Measurements from ENCODE around the gene NLRC5. TPM values are rescaled to one million over a fixed set of nuclear protein-coding genes. Genes with fewer than 3 reads are reported as not detected.
A peak's percentile ranks its signal among the peaks of the same experiment; 100 is the strongest.

The NLRC5 gene
- total RNA-seq, 6 donors from 2014 or later: 29.2 to 361 (median 52.7) TPM

GRCh38 chr16:57049678-57050077, 60.3 kb downstream of the NLRC5 start:
- H3K27me3 ChIP-seq: no peaks in the 10 kb centered on the region
- DNase-seq: no peak
- no peaks in the 10 kb centered on the region for H3K4me1 ChIP-seq
- no peaks in the 10 kb centered on the region for H3K9me3 ChIP-seq
- TF ChIP-seq POLR2A (IDR thresholded peaks at IDR 0.05) (no peak), POLR2AphosphoS5 (IDR thresholded peaks at IDR 0.05) (no peak), EP300 (IDR thresholded peaks at IDR 0.05) (no peak)
- TF ChIP-seq, protein P1, sequence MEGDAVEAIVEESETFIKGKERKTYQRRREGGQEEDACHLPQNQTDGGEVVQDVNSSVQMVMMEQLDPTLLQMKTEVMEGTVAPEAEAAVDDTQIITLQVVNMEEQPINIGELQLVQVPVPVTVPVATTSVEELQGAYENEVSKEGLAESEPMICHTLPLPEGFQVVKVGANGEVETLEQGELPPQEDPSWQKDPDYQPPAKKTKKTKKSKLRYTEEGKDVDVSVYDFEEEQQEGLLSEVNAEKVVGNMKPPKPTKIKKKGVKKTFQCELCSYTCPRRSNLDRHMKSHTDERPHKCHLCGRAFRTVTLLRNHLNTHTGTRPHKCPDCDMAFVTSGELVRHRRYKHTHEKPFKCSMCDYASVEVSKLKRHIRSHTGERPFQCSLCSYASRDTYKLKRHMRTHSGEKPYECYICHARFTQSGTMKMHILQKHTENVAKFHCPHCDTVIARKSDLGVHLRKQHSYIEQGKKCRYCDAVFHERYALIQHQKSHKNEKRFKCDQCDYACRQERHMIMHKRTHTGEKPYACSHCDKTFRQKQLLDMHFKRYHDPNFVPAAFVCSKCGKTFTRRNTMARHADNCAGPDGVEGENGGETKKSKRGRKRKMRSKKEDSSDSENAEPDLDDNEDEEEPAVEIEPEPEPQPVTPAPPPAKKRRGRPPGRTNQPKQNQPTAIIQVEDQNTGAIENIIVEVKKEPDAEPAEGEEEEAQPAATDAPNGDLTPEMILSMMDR (IDR thresholded peaks at IDR 0.05): no peak
- no peak overlapping the region for H3K27ac ChIP-seq
- ATAC-seq (ENCODE audit: low FRiP score in 2 of 2): no peak
- 85 to 87% methylated on average over 4 of the region's 4 CpGs for WGBS, 2 donors
- peaks cover 2 to 91% (median 62%) of the 10 kb centered on the region in 4 donors for H3K36me3 ChIP-seq
- H3K4me3 ChIP-seq: no peak overlapping the region

GRCh38 chr16:57051696-57052228, 62.4 kb downstream of the NLRC5 start:
- no peak overlapping the region for H3K27ac ChIP-seq
- H3K4me3 ChIP-seq: no peak overlapping the region
- TF ChIP-seq, protein P1 (IDR thresholded peaks at IDR 0.05): no peak
- TF ChIP-seq EP300 (IDR thresholded peaks at IDR 0.05) (no peak), POLR2A (IDR thresholded peaks at IDR 0.05) (no peak)
- no peaks in the 10 kb centered on the region for H3K27me3 ChIP-seq
- no peaks in the 10 kb centered on the region for H3K4me1 ChIP-seq
- WGBS, 2 donors: 93 to 94% methylated on average over 11 of the region's 11 CpGs
- no peak for DNase-seq
- peaks cover 2 to 92% (median 61%) of the 10 kb centered on the region in 4 donors for H3K36me3 ChIP-seq
- H3K9me3 ChIP-seq: no peaks in the 10 kb centered on the region
- ATAC-seq (ENCODE audit: low FRiP score in 2 of 2): no peak

- no peak for DNase-seq
- Histone ChIP-seq H3K4me1 (no peaks in the 10 kb centered on the region), H3K36me3 (peaks cover 0 to 92% (median 58%) of the 10 kb centered on the region in 4 donors), H3K27me3 (no peaks in the 10 kb centered on the region), H3K9me3 (no peaks in the 10 kb centered on the region), H3K27ac (no peak overlapping the region), H3K4me3 (no peak overlapping the region)
- ATAC-seq (ENCODE audit: low FRiP score in 2 of 2): no peak
- 90 to 94% methylated on average over 9 of the region's 9 CpGs for WGBS, 2 donors
- TF ChIP-seq EP300 (IDR thresholded peaks at IDR 0.05) (no peak), POLR2AphosphoS5 (IDR thresholded peaks at IDR 0.05) (no peak), POLR2A (IDR thresholded peaks at IDR 0.05) (no peak)
- TF ChIP-seq, protein P1 (IDR thresholded peaks at IDR 0.05): no peak
Observed at GRCh38 chr16:57053206-57053605, 63.8 kb downstream of the NLRC5 start.

DNA sequence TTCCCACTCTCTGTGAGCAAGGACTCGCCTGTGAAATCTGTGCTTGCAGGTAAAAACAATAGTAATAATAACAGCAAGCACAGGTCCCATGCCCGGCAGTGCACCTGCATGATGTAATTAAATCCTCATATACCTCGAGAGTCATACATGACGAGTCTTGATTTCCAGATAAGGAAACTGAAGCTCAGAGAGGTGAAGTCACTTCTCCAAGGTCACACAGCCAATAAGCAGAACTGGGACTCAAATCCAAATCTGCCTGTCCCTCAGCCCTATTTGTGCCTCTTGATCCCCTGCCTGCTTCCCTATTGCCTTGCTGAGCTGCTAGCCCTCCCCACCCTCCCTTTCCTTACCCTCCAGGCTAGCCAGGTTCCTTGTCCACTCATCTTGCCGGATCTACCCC, 65.0 kb downstream of the NLRC5 start:
- no peak for DNase-seq
- 78 to 94% methylated on average over 2 to 5 of the region's 5 CpGs for WGBS, 2 donors
- Histone ChIP-seq H3K4me3 (no peak overlapping the region), H3K27ac (no peak overlapping the region), H3K27me3 (no peaks in the 10 kb centered on the region), H3K9me3 (no peaks in the 10 kb centered on the region), H3K4me1 (no peaks in the 10 kb centered on the region), H3K36me3 (peaks cover 0 to 95% (median 66%) of the 10 kb centered on the region in 4 donors)
- no peak for TF ChIP-seq POLR2A (IDR thresholded peaks at IDR 0.05)
- TF ChIP-seq, protein P1 (IDR thresholded peaks at IDR 0.05): no peak
- TF ChIP-seq POLR2AphosphoS5 (IDR thresholded peaks at IDR 0.05): no peak
- TF ChIP-seq EP300 (IDR thresholded peaks at IDR 0.05): no peak
- no peak for ATAC-seq (ENCODE audit: low FRiP score in 2 of 2)

- H3K9me3 ChIP-seq: no peaks in the 10 kb centered on the region
- H3K36me3 ChIP-seq: peaks cover 0 to 95% (median 69%) of the 10 kb centered on the region in 4 donors
- ATAC-seq (ENCODE audit: low FRiP score in 2 of 2) (no peak), DNase-seq (peak in 1 of 2 donors; percentile 52)
- TF ChIP-seq POLR2AphosphoS5 (IDR thresholded peaks at IDR 0.05) (no peak), EP300 (IDR thresholded peaks at IDR 0.05) (no peak)
- TF ChIP-seq, protein P1 (IDR thresholded peaks at IDR 0.05): no peak
- H3K4me3 ChIP-seq: no peak overlapping the region
- H3K27ac ChIP-seq: no peak overlapping the region
- no peaks in the 10 kb centered on the region for H3K27me3 ChIP-seq
- 77 to 89% methylated on average over 3 to 7 of the region's 7 CpGs for WGBS, 2 donors
- H3K4me1 ChIP-seq: no peaks in the 10 kb centered on the region
Observed at GRCh38 chr16:57054771-57055170, 65.4 kb downstream of the NLRC5 start.
